ENCODE measurements around the gene ASGR1.
A peak's percentile ranks its signal among the peaks of the same experiment; 100 is the strongest.

The ASGR1 gene, protein sequence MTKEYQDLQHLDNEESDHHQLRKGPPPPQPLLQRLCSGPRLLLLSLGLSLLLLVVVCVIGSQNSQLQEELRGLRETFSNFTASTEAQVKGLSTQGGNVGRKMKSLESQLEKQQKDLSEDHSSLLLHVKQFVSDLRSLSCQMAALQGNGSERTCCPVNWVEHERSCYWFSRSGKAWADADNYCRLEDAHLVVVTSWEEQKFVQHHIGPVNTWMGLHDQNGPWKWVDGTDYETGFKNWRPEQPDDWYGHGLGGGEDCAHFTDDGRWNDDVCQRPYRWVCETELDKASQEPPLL

DNA sequence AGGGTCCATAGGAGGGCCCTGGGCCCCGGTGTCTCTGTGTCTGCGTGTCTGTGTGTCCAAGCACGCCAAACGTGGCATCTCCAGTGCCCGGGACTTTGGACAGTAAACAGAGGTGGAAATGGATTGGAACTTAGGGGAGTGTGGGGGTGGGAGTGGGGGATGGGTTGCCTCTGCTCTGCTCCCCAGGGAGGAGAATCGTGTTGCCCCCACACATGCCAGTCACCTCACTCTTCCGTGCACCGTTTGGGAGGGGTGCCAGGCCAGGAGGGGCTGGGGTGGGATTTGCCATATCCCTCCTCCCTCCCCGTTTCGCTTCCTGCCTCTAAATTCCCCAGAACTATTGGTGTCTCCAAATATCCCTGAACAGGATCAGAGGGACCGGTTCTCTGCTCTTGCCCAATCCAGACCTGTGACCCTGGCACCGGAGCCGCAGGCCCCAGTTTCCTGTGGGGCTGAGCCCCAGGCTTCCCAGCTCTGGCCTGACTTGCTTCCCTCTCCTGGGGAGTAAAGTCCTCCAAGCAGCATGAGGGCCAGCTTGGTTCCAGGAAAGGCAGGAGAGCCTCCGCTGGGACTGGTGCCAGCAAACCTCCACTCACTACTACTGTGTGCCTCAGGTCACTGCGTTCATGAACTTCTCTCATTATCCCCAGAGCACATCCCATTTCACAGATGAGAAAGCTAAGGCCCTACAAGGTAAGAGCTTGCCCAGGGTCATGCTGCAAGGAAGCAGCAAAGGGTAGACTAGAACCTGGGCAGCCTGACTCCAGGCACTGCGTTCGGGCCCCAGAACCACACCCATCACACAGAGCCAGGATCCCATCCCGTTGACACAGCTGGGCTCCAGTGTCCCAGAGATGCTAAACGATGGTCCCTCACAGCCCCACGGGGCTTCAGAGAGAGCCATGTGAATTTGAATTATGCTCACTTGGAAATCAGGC, at the start of gene ASGR1:
TSS of gene ASGR1 (minus strand) at position 54 of the 938 bp plus-strand sequence. CDS start 807 bp downstream, outside the sequence.
- no peak for DNase-seq (ENCODE audit: low read depth)

DNA sequence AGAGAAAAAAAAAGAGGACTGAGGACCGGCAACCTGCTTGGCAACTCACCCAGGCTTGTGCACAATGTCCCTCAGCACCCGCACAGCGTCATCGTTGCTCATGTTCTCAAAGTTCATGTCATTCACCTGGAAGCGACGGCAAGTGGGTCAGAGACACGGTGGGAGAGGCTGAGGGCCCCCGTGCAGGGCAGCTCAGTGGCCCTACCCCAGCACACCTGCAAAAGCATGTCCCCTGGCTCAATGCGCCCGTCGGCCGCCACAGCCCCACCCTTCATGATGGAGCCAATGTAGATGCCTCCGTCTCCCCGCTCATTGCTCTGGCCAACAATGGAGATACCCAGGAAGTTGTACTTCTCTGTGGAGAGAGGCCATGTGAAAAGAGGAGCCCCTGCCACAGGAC, 49.8 kb upstream of the ASGR1 start:
- DNase-seq (ENCODE audit: low read depth), result no peak

DNA sequence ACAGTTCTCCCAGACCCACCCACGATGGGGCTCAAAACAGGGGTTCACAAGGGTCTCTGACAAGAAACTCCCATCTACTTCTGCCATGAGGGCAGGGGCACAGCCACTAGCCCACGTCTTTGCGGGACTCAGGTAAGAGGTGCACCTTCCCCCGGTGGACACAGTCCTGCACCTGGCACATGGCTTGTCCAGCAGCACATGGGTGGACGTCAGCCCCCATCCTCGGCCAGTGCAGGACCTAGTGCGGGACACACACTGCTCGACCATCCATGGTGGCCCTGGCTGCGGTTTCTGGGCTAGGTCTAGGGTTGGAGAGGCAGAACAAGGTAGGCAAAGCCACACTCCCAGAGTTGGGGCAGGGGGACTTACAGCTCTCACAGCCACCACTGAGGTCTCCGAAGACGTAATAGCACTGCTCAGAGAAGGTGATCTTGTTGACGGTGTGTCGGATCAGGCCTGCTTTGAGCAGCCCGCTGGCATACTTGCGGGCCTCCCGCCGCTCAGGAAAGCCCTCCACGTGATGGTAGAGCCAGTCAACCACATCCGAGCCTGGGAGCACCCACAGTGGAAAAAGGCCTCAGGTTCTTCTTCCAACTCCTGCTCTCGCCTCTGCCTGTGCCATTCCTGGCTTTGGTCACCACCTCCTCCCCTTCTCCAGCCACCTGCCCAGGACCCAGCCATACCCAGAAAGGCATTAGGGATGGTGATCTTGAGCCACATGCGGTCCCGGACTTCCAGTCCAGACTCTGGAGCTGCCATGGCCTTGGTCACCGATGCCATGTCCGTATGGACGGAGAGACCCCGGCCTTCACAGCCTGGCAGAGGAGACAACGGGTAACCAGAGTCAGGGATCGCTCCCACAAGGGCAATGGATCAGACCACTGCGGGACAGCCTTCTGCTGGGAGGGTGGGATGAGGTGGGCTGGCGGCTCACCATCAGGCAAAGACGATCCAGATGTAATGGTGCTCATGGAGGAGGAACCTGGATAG, 47.8 kb upstream of the ASGR1 start:
- no peak for DNase-seq (ENCODE audit: low read depth)

DNA sequence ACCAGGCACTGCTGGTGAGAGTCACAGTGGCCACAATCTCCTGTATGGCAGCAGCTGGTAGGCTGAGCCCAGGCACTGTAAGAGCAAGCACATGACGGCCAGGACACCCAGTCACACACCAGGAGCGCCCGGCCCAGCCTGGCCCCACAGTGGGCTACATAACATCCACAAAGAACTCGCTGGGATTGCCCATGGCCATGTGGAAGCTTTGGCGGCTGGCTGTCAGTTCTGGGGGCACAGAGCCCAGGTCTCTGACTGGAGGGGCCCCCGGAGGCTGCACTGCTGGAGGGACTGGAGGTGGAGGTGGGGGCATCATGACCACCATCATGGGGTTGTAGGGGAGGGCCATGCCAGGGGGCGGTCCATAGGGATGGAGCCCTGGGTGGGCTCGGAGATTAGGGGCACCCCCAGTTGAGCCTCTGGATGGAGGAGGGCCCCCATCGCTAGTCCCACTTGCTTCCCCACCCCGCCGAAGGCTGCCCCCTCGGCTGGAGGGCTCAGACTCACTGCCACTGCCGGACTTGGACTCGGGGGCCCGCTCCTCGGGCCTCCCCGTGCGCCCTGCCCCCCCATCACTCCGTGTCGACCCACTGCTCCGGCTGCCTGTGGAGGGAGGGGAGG, 46.7 kb upstream of the ASGR1 start:
- no peak for DNase-seq (ENCODE audit: low read depth)

DNA sequence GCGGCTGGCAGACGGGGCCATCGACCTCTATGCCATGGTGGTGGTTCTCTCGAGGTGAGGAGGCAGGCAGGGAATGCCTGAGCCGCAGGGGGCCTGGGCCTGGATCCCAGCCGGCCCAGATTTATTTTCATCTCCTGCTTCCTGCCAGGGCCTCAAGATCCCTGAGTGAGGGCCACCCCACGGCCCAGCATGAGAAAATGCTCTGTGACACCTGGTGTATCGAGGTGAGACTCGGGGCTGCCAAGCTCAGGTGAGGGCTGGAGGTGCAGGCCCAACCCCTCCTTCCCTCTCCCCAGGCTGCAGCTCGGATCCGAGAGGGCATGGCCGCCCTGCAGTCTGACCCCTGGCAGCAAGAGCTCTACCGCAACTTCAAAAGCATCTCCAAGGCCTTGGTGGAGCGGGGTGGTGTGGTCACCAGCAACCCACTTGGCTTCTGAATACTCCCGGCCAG, 45.5 kb upstream of the ASGR1 start:
- no peak for DNase-seq (ENCODE audit: low read depth)

DNA sequence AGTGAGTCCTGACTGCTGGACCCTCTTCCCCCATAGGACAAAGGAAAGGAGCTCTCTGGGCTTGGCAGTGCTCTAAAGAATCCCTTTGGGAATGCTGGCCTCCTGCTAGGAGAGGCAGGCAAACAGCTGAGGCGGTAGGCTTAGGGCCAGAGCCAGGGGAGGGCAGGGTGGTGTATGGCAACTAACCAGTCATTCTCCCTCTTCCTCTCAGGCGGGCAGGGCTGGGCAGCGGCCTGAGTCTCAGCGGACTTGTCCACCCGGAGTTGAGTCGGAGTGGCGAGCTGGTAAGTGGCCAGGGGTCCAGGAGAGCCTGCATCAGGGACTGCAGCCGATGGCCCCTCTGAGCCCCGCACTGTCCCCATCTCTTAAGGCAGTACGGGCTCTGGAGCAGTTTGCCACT, 44.9 kb upstream of the ASGR1 start:
- no peak for DNase-seq (ENCODE audit: low read depth)

DNA sequence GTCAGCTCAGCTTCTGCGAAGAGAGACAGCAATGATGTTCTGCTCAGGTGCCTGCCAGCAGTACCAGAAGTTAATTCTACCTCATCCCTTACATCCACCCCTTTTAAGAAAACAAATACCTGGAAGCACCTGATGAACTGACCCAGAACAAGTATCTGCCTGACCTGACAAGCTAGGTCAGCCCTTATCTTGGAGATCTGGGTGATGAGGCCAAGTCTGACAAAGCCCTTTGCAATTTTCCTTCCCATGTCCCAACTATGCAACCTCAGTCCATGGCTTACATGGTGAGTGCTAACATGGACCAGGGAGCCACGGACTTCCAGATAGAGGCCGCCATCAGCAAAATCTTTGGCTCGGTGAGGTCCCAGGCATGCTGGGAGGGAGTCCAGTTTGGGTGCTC, 44.2 kb upstream of the ASGR1 start:
- DNase-seq (ENCODE audit: low read depth), result no peak

DNA sequence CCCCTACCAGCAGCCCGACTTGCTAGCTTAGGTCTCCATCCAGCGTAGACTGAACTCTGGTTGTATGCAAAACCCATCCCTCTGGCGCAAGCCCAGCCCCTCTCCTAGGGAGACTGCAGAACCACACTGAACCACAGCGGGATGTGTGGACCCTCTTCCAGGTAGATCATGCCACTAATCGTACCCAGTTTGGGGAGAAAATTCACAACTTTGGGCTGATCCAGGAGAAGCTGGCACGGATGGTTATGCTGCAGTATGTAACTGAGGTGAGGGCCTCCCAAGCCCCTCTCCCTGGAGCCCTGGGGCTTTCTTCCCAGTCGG, 43.8 kb upstream of the ASGR1 start:
- no peak for DNase-seq (ENCODE audit: low read depth)

DNA sequence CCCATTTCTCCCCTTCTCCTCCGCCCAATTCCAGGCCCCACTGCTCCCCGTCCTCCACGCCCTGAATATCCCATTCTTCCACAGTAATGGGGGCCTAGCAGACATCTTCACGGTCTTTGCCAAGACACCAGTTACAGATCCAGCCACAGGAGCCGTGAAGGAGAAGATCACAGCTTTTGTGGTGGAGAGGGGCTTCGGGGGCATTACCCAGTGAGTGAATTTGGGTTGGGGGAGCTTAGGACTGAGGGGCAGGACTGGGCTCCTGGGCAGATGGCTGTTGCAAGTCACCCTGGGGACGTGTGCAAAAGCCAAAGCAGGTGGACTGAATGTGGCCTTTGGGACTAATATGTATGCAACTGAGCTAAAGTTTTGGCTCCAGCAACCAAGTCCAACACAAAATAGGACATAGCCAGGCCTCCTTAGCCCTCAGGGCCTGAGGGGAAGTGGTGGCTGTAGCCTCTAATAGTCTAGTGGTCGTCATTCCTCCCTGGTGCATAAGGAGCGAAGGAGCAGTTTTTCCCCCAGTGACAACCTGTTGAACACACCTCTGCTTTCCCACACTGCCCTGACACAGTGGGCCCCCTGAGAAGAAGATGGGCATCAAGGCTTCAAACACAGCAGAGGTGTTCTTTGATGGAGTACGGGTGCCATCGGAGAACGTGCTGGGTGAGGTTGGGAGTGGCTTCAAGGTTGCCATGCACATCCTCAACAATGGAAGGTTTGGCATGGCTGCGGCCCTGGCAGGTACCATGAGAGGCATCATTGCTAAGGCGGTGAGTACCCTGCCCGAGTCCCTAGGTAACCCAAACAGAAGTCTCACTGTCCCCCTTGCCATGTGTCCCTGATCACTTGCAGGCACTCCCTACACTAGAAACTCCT, 43.2 kb upstream of the ASGR1 start:
- DNase-seq (ENCODE audit: low read depth), result no peak

DNA sequence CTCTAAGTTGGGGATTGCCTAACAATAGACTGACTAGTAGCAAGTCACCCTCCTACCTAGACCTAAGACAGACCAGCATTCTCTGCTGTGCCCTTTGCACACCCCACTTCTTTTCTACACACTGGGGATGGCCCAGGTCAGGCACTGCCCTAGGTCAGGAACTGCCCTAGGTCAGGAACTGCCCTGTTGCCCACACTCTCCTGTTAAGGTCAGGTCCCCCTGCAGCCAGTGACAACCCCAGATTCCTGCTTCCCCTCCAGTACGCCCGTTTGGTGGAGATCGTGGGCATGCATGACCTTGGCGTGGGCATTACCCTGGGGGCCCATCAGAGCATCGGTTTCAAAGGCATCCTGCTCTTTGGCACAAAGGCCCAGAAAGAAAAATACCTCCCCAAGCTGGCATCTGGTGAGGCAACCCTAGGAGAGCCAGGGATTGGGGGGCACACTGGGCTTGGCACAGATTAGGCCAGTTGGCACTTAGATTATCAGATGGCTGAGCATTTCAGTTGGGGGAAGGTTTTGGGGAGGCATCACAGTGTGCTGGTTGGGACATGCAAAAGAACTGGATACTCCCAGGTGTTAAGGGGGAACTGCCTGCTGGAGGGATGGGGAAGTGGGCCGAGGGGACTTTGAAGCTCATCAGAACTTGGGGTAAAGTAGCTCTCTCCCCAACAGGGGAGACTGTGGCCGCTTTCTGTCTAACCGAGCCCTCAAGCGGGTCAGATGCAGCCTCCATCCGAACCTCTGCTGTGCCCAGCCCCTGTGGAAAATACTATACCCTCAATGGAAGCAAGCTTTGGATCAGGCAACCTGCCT, 42.3 kb upstream of the ASGR1 start:
- DNase-seq (ENCODE audit: low read depth), result no peak

DNA sequence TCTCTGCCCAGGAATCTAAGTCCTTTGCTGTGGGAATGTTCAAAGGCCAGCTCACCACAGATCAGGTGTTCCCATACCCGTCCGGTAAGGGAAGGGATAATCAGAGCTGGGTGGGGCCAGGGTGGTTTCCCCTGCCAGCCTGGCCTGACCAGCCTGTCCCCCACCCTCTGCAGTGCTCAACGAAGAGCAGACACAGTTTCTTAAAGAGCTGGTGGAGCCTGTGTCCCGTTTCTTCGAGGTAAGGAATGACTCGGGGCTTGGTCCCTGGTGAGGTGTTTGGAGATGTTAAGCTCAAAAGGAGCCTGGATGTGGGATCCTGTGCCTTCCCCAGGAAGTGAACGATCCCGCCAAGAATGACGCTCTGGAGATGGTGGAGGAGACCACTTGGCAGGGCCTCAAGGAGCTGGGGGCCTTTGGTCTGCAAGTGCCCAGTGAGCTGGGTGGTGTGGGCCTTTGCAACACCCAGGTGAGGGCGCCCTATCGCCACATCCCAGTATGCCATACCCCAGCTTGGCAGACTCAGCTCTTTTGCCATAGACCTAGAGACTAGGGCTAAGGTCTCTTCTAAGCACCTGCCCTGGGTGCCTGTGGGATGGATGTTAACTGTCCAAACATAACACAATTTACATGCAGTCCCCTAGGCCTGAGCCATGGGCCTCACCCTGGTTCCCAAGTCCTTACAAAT, 41.6 kb upstream of the ASGR1 start:
- DNase-seq (ENCODE audit: low read depth), result peak; percentile 45

DNA sequence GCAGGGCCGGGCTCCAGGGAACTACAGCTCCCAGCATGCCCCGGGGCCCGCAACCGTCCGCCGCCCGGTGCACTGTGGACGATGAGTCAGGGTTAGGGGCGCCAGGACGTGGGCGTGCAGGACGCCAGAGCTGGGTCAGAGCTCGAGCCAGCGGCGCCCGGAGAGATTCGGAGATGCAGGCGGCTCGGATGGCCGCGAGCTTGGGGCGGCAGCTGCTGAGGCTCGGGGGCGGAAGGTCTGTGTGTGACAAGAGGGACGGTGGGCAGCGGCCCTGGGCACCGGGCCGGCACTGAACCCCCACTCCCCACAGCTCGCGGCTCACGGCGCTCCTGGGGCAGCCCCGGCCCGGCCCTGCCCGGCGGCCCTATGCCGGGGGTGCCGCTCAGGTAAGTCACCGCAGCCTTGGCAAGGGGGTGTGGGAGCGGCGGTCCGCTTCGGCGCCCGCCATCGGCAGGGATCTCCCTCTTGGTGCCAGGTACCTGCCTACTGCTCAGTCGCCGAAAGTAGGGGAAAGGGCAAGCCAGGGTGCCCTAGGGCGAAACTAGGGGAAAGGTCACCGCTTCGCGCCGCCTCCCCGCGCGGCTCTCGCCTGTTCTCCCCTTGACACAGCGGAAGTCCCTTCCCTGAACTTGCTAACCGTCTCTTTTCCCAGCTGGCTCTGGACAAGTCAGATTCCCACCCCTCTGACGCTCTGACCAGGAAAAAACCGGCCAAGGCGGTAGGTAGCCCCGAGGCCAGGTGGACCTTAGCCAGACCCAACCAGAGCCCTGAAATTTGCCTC, 40.8 kb upstream of the ASGR1 start, which contains the start of the genes ACADVL and DLG4:
TSS of gene ACADVL (plus strand) at position 127 of the 781 bp plus-strand sequence. CDS start at position 174, 47 bp downstream.
TSS of gene DLG4 (minus strand) at position 25 of the 781 bp plus-strand sequence.
- peak; percentile 60 for DNase-seq (ENCODE audit: low read depth)

DNA sequence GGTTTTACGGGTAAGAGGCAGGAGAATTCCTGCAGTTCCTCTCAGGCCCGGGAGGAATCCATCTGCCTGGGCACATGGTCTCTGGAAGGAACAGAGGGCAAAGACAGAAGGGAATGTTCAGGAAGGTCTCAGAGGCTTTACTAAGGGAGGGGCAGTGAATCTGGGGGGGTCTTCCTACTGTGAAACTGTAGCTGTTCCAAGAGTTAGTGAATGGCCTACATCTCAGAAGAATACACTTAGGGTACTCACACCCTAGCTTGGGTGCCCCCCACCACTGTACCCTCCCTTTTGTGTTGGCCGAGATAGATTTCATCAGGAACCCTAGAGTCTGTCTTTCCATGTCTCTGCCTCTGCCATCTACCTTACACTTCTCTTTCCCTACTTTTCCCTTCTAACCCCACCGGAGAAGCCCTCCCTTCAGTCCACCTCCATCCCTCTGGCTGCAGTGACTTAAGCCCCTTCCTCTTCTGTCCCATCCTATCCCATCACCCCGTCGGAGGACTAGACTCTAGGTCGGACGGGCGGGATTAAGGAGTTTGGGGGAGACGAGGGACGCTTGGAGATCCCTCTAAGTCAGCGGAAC, 40.1 kb upstream of the ASGR1 start:
- DNase-seq (ENCODE audit: low read depth), result no peak

DNA sequence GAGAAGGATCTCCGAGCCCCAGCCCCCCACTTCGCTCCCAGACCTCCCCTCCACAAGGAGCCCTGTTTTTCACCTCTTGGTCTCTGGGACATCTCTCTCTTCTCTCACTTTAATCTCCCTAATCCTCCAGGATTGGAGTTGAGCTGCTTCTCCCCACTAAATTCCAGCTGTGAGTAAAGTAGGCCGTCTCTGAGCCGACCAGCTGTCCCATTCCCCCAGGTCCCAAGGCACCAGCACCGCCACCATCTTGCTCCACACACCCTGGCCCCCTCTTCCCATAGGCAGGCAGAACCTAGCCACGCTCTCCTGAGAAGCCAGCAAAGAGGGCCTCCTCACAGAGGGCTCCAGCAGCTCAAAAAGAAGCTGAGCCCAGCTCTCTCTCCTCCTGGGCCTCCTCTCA, 39.6 kb upstream of the ASGR1 start:
- DNase-seq (ENCODE audit: low read depth), result no peak

DNA sequence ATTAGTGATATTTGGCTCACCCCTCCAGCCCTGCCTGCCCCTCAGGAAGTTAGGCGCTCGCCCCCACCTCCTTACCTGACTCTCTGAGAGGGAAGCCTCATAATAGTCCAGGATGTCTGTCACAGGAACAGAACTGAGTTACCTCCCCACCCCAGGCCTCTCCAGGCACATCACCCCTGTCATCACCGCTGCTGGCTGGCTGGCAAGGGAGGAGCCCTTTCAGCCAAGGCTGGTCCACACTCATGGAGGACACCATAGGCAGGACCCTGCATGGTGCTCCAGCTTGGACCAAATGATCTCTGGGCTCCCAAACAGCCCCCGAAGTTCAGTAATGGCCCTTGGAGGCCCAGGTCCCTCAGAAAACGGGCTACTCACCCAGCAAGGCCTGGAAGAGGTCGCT, 39.0 kb upstream of the ASGR1 start:
- DNase-seq (ENCODE audit: low read depth), result no peak

DNA sequence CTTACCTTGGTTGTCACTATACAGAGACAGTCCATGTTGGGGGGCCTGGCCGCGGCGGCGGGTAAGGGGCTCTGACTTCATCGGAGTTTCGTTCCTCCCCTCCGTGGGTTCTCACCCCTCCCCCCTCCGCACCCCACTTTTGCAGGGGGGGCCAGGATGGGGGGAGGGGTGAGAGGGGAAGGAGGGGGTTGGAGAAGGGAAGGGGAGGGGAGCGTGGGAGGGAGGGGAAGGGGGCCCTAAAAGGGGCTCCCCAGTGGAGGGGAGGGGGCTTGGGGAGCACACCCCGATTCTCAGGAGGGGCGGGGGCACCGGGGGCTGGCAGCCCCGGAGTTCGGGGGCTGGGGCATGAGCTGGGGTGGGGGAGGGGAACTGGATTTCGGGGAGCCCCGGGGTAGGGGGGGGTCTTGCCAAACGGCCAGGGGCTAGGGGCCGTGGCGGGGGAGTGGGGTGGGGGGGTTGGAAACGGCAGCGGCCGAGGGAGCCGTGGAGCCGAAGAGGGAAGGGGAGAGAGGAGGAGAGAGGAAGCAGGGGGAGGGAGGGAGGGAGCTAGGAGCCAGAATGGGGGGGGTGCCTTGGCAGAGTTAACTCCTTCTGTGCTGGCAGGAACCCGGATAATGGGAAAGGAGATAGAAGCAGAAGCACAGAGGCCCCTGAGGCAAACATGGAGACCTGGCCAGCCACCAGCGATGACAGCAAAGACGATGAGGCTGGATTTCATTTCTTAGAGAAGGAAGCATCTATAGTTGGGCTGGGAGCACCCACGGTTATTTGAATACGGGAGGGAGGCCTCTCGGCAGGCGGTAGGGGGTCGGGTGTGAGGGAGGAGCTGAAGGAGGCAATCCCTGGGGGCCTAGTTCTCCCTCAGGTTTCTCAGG, 38.2 kb upstream of the ASGR1 start:
- no peak for DNase-seq (ENCODE audit: low read depth)

Measured in stimulated activated CD4-positive, alpha-beta T cell treated with anti-CD3 and anti-CD28 coated beads, Interleukin-2, amount 100 ng/mL, for 4 hours (primary cell).